Astrocyte of the cerebellum (primary cell): ENCODE results near the gene PAX9.

Experiments used
- DNase-seq: peaks from one replicate; pipeline ENCODE4 v3.0.0-alpha.2; 2011; ENCODE audit warnings: low read depth
- H3K4me3 ChIP-seq: 2 replicates; pipeline ENCODE4 v1.5.1; 2011; ENCODE audit warnings: mild to moderate bottlenecking, low read depth, low read length, moderate library complexity
- in situ Hi-C: cut with HindIII; loops from 2 replicates; pipeline ENCODE4 v1.10.0; 2017; ENCODE audit warnings: low sequenced_read_pairs
- TF ChIP-seq, protein P1 (sequence below): IDR thresholded peaks from 2 replicates; pipeline ENCODE4 v1.5.1; 2012; ENCODE audit warnings: low read length, low read depth, moderate library complexity, mild to moderate bottlenecking; ENCODE audit errors: missing control alignments

Gene PAX9

DNA sequence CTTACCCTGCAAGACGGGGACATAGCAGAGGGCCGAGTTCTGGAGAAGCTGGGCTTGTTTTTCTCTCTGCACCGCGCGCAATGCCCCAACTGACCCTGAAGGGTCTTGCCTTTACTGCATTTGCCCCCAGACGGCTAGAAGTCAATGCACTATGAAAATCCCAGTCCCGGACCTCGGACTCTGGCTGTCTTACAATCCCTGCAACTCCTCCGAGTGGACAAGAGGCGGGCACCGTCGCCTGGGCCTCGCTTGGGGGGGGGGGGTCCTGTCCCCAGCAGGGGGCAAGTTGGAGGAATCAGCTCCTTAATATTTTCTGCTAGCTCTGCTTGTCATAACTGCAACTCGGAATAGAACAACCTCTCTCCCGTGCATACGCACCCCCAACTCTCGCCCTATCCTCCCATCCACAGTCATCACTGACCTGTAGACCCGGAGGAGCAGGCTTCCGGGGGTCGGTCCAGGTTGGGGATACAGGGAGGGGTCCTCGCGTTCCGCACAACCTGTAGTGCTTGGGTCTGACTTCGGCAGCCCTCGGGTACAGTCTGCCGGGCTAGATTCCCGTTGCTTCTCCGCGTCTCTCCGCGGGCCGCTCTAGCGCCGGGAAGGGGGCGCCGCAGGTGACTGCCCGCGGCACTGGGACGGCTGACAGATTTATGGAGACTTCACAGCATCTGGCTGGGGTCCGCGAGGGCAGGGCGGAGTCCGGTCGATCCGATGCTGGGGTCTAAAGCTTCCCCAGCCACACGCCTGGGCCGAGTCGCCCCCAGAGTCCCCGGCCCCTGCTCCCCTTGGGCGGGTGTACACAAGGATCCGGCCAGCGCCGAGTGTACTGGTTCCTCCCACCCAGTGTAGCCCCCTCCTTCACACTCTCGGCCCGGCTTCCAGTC lies 3.3 kb upstream of the PAX9 start:
- DNase-seq, result no peak
- no peak overlapping the region for H3K4me3 ChIP-seq
- in situ Hi-C loops, result no loop called here
- TF ChIP-seq, protein P1, sequence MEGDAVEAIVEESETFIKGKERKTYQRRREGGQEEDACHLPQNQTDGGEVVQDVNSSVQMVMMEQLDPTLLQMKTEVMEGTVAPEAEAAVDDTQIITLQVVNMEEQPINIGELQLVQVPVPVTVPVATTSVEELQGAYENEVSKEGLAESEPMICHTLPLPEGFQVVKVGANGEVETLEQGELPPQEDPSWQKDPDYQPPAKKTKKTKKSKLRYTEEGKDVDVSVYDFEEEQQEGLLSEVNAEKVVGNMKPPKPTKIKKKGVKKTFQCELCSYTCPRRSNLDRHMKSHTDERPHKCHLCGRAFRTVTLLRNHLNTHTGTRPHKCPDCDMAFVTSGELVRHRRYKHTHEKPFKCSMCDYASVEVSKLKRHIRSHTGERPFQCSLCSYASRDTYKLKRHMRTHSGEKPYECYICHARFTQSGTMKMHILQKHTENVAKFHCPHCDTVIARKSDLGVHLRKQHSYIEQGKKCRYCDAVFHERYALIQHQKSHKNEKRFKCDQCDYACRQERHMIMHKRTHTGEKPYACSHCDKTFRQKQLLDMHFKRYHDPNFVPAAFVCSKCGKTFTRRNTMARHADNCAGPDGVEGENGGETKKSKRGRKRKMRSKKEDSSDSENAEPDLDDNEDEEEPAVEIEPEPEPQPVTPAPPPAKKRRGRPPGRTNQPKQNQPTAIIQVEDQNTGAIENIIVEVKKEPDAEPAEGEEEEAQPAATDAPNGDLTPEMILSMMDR, result no peak

DNA sequence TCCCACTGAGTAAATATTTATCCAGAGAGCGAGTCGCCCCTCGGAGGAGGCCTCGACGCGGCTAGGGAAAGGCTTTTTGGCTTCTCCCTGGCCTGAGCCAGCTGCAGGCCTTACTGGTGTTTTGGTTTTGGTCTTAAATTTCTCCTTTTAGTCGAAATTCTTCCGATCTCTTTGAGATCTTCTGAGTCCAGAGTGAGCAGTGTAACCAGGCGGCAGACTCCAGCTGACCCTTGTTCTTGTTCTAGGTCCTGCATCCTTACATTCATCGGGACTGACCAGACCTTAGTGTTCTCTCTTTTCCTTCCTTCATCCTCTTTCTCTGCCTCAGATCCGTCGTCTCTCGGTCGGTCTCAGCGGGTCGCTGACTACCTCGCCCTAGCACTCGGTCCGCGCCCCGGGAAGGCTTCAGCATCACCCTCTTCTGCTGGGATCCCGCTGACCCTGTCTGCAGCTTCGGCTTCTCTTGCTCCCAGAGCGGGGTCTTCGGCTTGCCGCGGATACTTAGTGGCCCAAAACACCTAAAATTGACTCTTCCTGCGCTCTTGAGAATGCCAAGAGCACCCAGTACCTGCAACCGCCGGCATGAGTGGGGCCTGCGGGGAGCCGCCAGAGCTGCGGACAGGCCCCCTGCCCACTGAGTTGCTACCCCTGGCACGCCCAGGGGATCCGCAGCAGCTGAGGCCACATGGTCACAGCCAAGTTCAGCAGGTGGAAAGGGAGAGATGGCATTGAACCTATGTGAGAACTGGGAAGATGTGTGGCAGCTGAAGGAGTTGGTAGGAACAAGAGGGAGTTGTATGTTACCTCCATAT lies 2.4 kb upstream of the PAX9 start:
- no peak overlapping the region for H3K4me3 ChIP-seq
- TF ChIP-seq, protein P1, result no peak
- in situ Hi-C loops, result no loop called here
- DNase-seq, result no peak

DNA sequence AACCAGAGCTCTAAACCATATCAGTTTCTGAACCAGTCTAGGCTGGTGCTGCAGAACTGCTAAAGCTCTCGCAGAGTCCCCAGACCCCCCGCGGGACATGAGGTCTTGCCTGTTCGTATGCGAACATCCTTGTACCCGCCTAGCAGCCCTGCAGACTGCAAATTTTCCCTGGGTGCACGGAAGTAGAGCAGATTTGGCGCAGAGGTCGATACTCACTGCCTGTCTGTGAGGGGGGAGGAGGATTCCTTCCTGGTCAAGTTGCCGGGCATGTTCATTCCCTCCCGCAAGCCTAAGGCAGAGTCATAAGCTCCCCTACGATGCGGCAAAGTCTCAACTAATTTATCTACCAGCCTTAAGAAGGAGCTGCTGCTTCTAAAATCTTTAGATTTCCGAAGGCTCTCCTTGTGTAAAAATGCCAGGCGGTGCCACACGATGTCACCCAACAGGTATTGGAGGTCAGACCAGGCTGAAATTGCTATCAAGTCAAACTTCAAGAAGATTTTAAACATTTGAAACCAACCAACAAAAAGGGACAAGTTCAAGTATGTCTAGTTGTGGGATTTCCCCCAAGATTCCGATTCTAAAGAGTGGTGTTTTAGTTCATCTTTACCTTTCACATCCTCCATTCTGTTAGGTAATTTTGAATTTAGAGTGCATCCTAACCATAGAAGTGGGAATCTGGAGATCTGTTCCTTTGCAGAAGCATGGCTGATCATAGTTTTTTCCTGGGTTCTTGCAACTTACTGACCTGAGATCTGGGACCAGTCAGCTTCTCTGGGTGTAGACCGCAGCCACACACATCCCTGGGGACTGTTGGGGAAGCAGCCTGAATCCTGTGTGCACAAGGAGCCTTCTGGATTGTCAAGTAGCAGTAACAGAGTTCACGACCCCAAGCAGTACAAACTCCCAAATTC lies 1.6 kb upstream of the PAX9 start:
- no peak for DNase-seq
- H3K4me3 ChIP-seq, result no peak overlapping the region
- in situ Hi-C loops, result no loop called here
- TF ChIP-seq, protein P1, result no peak

- H3K4me3 ChIP-seq, result peak overlapping the region; percentile 36
- TF ChIP-seq, protein P1, result no peak
- in situ Hi-C loops, result no loop called here
Measured at GRCh38 chr14:36660736-36661505, 739 bp upstream of the PAX9 start.

GRCh38 chr14:36662258-36662542 lies 540 bp downstream of the PAX9 start:
- no peak for DNase-seq
- in situ Hi-C loops, result no loop called here
- H3K4me3 ChIP-seq, result peak overlapping the region; percentile 36
- TF ChIP-seq, protein P1, result no peak

More at GRCh38 chr14:36660736-36661505, 739 bp upstream of the PAX9 start:
- no peak for DNase-seq
